Posterior vena cava (tissue), 2 donors: ENCODE data around the gene LRRC8D. TPM values are rescaled to one million over a fixed set of nuclear protein-coding genes. Genes with fewer than 3 reads are reported as not detected.

Experiments used
- DNase-seq: peaks from one replicate; pipeline ENCODE4 v3.0.0-alpha.2; 2020; ENCODE audit warnings: low spot score
- intact Hi-C, 2 donors: fragments of 100-400 bp; cut with DNase I; formaldehyde crosslinking; loops; one replicate each; pipeline versions ENCODE4 v1.14.1 to v1.14.2; 2022 to 2023
- total RNA-seq, 2 donors: library from RNA; stranded (reverse); fragmentation: NEBNext Ultra II Directional; extraction: Animal tissue kit (Norgen Biotek cat#: 25700); gene quantifications; one replicate each; pipeline ENCODE4 v1.2.1, GENCODE V29; 2021
- donor health status: DM: yes; HTN: yes; CAD: no.
- donor health status: DM: yes; HTN: yes; CAD: no.

LRRC8D gene
- total RNA-seq, 2 donors from 2014 or later, result 5.6 to 8.6 TPM

- no peak for DNase-seq
- intact Hi-C loops, result loop anchor here in 1 of 2 donors (5.0 kb wide), 1 partner anchor 189 kb away; no protein-coding TSS in a partner anchor
Measured at GRCh38 chr1:89802841-89803240, 18.0 kb upstream of the LRRC8D start.

DNA sequence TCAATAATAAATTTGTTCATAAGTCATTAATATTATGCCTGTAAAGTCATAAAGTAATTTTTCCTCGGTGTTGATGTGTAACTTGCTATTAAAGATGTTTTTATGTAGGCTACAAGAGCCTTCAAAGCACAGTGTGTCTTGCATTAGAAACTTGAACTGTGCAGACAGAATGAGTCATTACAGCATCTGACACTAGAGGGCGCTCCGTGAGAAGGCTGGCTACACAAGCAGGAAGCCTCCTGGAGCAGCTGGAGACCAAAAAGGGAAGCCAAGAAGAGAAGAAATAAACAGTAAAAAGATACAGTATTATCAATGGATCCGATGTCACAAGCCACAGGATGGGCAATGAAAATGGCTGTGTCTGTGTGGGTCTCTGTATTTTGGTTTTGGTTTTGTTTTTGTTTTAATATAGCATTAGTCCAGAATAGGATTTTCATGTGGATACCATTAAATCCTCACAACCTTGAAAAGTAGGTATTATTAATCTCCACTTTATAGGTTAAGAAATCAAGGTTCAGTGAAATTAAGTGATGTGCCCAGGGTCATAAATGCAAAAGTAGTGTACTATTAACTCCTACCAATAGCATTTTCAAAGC is 16.1 kb upstream of the LRRC8D start:
- peak; percentile 88 for DNase-seq
- intact Hi-C loops, result loop anchor here (5.0 kb wide), 2 partner anchors 183 to 188 kb away; no protein-coding TSS in a partner anchor

DNA sequence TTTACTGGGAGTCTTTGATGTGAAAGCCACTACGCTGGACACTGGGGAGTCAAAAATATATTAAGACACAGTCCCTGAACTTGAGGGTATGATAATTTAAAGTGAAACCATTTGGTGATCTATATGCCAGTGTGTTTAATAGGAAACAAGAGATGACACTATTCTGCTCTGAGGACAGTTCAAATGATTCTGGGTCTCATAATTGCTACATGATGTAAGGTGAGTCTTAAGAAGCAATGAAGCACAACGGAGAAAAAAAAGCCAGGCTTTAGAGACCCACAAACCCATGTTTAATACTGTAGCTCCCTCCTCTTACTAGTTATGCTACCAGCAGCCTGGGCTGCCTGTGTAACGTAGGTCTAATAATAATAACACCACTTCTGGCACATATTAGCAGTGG is 14.2 kb upstream of the LRRC8D start:
- intact Hi-C loops, result loop anchor here in 1 of 2 donors (5.0 kb wide), 1 partner anchor 181 kb away; no protein-coding TSS in a partner anchor
- DNase-seq, result no peak

GRCh38 chr1:89807503-89807902 is 13.3 kb upstream of the LRRC8D start:
- intact Hi-C loops, result loop anchor here in 1 of 2 donors (5.0 kb wide), 1 partner anchor 180 kb away; no protein-coding TSS in a partner anchor

GRCh38 chr1:89807983-89808382 is 12.8 kb upstream of the LRRC8D start:
- intact Hi-C loops, result loop anchor here in 1 of 2 donors (5.0 kb wide), 1 partner anchor 179 kb away; no protein-coding TSS in a partner anchor
- DNase-seq, result no peak

More at GRCh38 chr1:89807503-89807902, 13.3 kb upstream of the LRRC8D start:
- DNase-seq, result no peak

DNA sequence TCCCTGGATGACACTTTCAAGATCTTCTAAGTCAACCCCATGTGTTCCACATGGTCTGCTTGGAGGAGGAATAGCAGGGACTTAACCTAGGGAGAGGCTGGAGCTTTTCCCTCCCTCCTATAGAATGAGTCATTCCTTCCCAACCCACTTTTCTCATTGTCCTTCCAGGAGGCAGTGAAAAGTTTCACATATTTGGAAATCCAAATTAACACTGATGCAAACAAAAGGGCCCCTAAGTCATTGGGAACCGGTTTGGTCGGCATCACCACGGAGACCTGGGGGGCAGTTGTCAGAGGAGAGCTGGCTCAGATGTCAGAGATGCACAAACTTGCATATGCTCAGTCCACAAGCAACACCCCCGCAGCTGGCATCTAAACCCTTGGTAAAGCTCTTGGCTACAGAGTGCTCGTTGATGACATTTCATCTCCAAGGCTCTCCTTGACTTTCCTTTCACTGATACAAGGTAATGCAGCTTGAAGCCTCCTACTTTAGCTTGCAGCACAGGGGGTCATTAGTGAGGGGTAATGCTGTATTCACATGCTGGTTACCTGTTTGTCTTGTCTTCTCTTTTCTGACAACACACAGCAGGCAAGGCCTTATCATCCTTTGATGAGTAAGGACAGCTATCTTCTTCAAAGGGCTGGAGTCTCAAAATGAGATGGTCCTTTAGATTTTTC is 12.3 kb upstream of the LRRC8D start:
- DNase-seq, result no peak
- intact Hi-C loops, result loop anchor here in 1 of 2 donors (5.0 kb wide), 1 partner anchor 179 kb away; no protein-coding TSS in a partner anchor

DNA sequence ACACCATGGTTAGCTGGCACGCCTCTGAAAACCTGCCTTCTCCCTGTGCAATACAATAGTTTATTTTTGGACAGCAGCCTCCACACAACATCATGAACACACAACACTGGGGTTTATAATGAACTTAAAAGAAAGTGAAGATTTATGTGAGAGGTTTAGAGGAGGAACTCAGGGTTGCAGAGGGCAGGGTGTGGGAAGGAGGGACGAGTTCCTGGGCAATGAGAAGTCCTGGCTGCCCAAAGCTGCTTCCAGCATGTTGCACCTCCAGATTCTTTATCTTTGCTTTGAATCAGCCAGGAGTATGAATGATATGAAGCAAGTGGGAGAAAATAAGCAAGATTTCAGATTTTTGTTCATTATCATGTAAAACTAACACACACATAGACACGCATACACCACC is 11.3 kb upstream of the LRRC8D start:
- no peak for DNase-seq
- intact Hi-C loops, result loop anchor here in 1 of 2 donors (5.0 kb wide), 1 partner anchor 178 kb away; no protein-coding TSS in a partner anchor

DNA sequence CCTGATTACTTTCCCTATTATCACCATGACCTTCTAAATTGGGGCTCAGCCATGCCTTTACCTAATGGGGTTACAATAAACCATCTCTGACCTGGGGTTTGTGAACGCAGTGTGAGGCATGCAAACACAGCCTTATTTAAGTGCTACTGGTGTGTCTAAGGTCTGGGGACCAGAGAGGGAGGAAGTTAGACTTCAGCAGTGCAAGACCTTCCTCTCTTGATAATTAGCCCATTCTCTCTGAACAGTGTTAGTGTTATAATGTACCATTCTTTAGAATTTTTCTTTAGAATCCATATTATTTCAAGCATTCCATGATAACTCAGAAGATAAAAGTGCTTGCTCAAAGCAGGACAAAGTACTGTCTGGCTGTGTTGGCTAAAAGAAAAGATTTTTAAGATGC is 10.5 kb upstream of the LRRC8D start:
- DNase-seq, result no peak
- intact Hi-C loops, result no loop called here

DNA sequence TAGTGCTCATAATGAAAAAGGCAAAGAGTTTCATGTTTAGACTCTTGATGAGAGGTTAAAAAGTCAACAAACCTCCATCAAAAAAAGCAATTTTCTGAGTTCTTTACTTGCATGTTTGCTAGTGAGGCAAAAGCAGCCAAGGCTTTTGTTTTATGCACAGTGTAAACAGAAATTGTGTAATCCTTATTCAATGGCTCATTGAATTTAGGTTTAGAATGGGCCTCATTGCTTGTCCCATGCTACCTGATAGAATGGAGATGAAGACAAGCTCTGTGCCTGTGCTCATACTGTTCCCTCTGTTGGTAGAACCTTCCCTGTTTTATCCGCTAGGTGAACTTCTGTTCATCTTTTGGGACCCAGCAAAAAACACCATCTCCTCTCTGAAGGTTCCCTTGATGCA is 10.0 kb upstream of the LRRC8D start:
- no peak for DNase-seq
- intact Hi-C loops, result no loop called here

DNA sequence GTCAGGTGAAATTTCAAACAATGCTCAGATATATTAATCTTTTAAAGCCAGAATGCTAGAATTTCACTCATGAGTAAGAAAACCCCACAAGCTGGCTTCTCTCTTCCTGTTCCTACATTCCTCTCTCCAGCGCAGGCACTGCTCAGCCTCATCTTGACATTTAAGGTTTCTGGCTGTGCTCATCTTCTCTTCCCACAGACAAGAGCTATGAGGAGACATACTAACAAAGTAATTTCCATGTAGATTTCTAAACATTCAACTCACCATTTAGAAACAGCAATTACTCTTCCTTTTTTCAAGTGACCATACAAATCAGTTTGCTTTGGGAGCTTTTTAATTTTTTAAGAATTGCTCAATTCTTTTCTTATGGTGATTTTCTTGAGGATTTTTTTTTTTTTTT is 7.8 kb upstream of the LRRC8D start:
- no peak for DNase-seq
- intact Hi-C loops, result no loop called here

DNA sequence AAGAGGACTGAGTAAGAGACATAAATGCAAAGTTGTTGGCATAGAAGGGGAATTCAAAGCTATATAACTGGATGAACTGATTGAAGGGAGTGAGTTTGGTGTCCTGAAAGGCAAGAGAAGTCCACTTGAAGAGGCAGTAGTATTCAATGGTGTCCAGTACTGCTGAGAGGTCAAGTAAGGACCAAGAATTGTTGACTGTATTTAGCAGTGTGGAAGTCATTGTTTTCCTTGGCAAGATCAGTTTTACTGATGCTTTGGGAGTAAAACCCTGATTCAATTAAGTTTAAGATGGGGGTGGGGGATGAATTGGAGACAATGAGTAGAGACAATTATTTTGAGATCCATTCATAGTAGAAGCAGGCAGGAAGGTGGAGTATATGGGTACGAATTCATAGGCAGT is 5.8 kb upstream of the LRRC8D start:
- DNase-seq, result no peak
- intact Hi-C loops, result no loop called here

GRCh38 chr1:89815611-89816010 is 5.2 kb upstream of the LRRC8D start:
- DNase-seq, result no peak
- intact Hi-C loops, result no loop called here

DNA sequence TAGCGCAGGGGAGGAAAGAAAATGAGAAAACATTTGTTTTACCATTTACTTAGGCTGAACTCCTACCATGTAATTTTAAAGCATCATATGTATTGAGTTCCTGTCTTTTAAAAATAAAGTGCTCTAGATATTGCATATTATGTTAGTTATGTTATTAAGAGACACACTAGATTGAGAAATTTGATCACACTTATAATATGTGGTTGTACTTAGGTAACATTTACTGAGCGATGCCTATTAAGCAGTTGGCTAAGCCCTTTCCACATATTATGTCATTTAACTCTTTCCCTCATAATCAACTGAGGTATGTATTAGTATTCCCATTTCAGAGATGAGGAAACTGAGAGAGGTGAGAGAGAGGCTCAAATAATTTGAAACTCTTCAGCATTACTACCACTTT is 4.5 kb upstream of the LRRC8D start:
- DNase-seq, result no peak
- intact Hi-C loops, result no loop called here

GRCh38 chr1:89821322-89822108 is 683 bp downstream of the LRRC8D start:
- intact Hi-C loops, result no loop called here
- DNase-seq, result peak; percentile 86

DNA sequence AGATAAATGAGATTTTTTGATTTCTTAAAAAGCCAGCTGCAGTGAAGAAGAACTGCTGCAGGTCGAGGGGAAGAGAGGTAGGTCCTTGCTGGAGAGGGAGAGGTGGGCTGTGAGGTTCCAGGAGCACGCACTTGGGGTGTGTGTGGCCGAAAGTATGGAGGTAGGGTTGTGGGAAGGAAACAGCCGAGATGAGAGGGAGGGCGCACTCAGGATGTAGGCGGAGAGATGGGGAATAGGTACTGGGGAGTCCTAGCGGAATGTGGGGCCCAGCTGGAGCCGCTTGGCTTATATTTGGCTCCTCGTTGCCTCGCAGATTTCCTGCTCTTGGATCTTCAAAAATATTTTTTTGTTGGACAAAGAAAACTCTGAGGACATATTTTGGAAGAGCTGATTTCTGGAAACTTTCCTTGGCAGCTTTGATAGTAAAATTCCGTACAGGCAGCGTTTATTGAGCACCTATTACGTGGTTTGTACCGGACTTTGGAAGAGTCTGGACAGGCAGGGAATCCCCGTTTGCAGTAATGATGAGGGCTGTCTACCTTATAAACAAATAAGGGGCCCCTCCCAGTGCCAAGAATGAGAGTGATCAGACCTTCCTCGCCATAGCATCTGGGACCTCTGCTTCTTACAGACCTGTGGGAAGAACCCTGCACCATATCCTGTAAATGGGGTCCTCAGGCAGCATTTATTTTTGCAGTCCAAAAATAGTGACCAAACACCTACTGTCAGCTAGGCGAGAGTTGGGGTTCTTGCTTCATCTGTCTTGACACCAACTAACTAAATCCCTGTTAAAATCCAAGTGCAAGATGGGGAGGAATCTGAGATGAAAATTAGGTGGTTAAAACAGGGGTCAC is 1.5 kb downstream of the LRRC8D start:
- no peak for DNase-seq
- intact Hi-C loops, result no loop called here

- DNase-seq, result no peak
- intact Hi-C loops, result no loop called here
Measured at GRCh38 chr1:89822999-89823628, 2.3 kb downstream of the LRRC8D start.

DNA sequence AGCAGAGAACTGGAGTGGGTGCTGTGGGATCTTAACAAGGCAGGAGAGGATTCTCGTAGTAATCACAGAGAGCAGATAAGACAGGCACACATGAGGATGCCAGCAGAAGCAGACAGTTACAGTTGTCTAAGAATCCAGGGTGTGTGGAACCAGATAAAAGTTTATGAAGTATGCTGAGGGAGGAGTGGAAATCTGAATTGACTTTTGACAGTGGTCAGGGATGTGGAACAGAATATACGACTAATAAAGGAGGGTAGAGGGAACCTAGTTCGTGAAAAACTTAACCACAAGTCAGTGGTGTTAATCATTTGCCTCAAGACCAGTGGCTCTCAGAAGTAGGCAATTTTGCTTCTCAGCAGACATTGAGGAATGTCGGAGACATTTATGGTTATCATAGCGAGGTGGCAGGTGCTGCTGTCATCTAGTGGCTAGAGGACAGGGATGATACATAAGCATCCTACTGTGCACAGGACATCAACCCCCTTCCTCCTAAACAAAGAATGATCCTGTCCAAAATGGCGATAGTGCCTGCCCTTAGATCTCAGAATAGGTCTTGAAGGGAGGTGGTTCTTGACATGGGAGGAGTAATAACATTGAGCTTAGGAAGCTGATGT is 3.0 kb downstream of the LRRC8D start:
- intact Hi-C loops, result no loop called here
- no peak for DNase-seq

DNA sequence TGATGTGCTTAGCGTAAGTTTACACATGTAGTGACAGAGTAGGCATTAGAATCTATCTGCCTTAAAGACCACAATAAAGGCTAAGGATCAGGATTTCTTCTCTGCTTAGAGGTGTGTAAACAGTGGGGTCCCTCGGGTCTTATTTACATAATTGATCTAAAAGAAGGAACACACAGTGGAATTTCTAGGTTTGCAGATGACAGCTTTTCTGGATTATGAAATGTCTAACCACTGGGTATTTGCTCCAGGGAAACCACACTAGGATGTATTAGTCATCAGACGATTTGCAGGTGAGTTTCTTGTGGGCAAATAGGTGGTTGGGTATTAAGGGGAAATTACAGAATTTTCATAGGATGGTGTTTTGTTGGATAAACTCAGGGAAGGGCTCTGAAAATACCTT is 5.8 kb downstream of the LRRC8D start:
- no peak for DNase-seq
- intact Hi-C loops, result no loop called here
